NB4 (cell line): Measurements from ENCODE around the gene MATR3.

Experiments
- DNase-seq: peaks from one replicate; pipeline ENCODE4 v3.0.0; 2010; ENCODE audit warnings: low read depth
- H3K4me3 ChIP-seq: one replicate; pipeline ENCODE4 v1.5.1; 2011; ENCODE audit warnings: mild to moderate bottlenecking, low read depth, low read length, moderate library complexity
- CTCF ChIP-seq: IDR thresholded peaks from one replicate; pipeline ENCODE4 v1.5.1; 2012; ENCODE audit warnings: low read depth, low read length
- MAX ChIP-seq: IDR thresholded peaks from 2 replicates; pipeline ENCODE4 v1.6.1; 2011; ENCODE audit warnings: low read depth, low read length
- MYC ChIP-seq: IDR thresholded peaks from 2 replicates; pipeline ENCODE4 v1.6.1; 2011; ENCODE audit warnings: low read depth, low read length
- POLR2A ChIP-seq: IDR thresholded peaks from 2 replicates; pipeline ENCODE4 v1.6.1; 2011; ENCODE audit warnings: mild to moderate bottlenecking; ENCODE audit not compliant: insufficient read length; ENCODE audit errors: extremely low read depth

MATR3 gene

GRCh38 chr5:139275956-139276355, 17.6 kb upstream of the MATR3 start:
- H3K4me3 ChIP-seq, result peak overlapping the region; percentile 96
- DNase-seq, result peak; percentile 42
- TF ChIP-seq MYC (peak; percentile 24; the same call in 1 of the 2 replicates), MAX (peak; percentile 92), POLR2A (no peak), CTCF (no peak)

- H3K4me3 ChIP-seq, result peak overlapping the region; percentile 96
Observed at GRCh38 chr5:139276426-139276825, 17.1 kb upstream of the MATR3 start.

GRCh38 chr5:139277171-139277570, 16.4 kb upstream of the MATR3 start:
- peak overlapping the region; percentile 96 for H3K4me3 ChIP-seq
- TF ChIP-seq MYC, result no peak
- no peak for TF ChIP-seq POLR2A
- TF ChIP-seq MAX, result no peak
- no peak for TF ChIP-seq CTCF
- DNase-seq, result no peak

More at GRCh38 chr5:139276426-139276825, 17.1 kb upstream of the MATR3 start:
- TF ChIP-seq CTCF, result no peak
- TF ChIP-seq POLR2A, result no peak
- no peak for TF ChIP-seq MYC
- TF ChIP-seq MAX, result no peak
- no peak for DNase-seq

GRCh38 chr5:139278540-139279274, 14.8 kb upstream of the MATR3 start:
- DNase-seq, result no peak
- H3K4me3 ChIP-seq, result peak overlapping the region; percentile 96

GRCh38 chr5:139282197-139282557, 11.4 kb upstream of the MATR3 start:
- DNase-seq, result no peak
- TF ChIP-seq POLR2A (no peak), MYC (no peak)
- no peak overlapping the region for H3K4me3 ChIP-seq

More at GRCh38 chr5:139278540-139279274, 14.8 kb upstream of the MATR3 start:
- no peak for TF ChIP-seq POLR2A
- TF ChIP-seq CTCF, result no peak
- no peak for TF ChIP-seq MYC
- TF ChIP-seq MAX, result no peak

- TF ChIP-seq MYC (no peak), CTCF (no peak)
- no peak for DNase-seq
- H3K4me3 ChIP-seq, result no peak overlapping the region
Observed at GRCh38 chr5:139283252-139284166, 10.0 kb upstream of the MATR3 start.
